Stimulated activated CD4-positive, alpha-beta T cell treated with anti-CD3 and anti-CD28 coated beads, Interleukin-12 subunit alpha, Interleukin-12 subunit beta, amount 100 ng/mL, for 48 hours (primary cell): Measurements from ENCODE around the gene TMX2.

Experiments
- DNase-seq, 3 donors: peaks; one replicate each; pipeline ENCODE4 v3.0.0-alpha.2; 2020; ENCODE audit warnings: low read depth in 2 of 3, low spot score in 1 of 3

Gene TMX2

GRCh38 chr11:57764566-57764965 is 52.2 kb downstream of the TMX2 start:
- DNase-seq, result no peak

DNA sequence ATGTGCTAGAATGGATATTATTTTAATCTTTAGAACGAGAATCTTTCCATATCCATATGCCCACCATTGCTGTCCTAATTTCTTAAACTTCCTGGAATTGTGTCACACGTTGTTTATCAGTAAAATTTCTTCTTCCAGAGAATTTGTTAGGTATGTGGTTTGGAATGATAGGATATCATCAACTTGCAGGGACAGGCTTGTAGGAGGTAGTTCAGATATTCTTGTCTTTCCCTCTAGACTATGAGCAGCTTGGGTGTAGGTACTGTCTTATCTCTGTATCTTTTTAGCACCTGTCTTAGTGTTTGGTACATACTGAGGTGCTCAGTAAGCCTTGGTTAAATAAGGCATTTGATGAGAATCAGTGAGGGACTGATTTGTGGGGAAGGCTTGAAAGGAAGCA is 52.6 kb downstream of the TMX2 start:
- no peak for DNase-seq

GRCh38 chr11:57770793-57771192 is 58.4 kb downstream of the TMX2 start:
- DNase-seq, result no peak

GRCh38 chr11:57771365-57771764 is 59.0 kb downstream of the TMX2 start:
- DNase-seq, result no peak

DNA sequence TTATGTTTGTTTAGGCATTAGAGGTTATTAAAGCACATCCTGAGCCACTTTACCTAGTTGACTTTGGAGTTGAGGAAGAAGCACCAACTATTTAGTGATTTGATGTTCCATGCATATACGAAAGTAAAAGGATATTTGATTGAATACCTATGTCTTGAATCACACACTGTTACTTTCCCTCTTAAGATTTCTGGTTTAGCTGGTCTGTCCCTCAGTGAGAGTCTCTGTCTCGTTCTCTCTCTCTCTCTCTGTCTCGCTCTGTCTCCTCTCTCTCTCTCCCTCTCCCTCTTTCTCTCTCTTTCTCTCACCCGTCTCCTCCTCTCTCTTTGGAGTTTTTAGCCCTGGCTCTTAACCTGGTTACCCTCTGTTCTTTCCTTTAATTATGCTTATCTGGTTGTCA is 60.2 kb downstream of the TMX2 start:
- no peak for DNase-seq

DNA sequence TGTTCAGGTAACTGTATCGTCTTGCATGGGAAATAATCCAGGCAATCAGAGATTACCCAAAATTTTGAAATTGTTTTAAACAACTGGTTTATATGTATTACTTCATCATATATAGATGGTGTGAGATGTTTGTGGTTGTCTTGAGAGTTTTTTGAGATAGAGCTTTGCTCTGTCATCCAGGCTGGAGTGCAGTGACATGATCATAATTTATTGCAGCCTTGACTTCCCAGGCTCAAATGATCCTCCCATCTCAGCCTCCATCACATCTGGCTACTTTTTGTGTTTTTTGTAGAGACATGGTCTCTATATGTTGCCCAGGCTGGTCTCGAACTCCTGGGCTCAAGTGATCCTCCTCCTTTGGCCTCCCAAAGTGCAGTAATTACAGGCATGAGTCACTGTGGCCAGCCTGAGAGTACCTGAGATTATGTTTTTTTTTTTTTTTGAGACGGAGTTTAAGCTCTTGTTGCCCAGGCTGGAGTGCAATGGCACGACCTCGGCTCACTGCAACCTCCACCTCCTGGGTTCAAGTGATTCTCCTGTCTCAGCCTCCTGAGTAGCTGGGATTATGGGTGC is 60.7 kb downstream of the TMX2 start:
- no peak for DNase-seq

- DNase-seq, result no peak
Measured at GRCh38 chr11:57775491-57775890, 63.1 kb downstream of the TMX2 start.

DNA sequence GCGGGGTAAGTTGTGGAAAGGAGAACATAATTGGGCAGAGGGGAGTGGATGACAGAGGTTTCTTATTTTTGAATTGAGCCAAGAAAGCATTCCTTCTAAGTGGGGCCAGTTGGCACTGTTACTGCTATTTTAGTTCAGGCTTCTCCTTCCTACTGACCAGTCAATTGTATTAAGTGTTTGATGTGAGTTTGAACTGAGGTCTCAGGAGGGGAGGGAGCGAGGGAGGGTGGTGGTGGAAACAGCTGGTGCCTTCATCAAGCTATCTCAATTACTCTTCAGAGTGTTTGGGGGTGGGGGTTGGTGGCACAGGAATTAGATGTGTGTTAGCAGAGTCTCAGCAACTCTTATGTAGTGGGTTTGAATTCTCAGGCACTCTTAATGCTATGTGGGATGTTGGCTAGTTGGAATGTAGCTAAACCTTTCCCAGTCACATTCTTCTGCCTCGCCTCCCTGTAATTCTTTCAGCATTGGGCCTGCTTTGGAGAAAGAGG is 63.7 kb downstream of the TMX2 start:
- DNase-seq, result no peak

DNA sequence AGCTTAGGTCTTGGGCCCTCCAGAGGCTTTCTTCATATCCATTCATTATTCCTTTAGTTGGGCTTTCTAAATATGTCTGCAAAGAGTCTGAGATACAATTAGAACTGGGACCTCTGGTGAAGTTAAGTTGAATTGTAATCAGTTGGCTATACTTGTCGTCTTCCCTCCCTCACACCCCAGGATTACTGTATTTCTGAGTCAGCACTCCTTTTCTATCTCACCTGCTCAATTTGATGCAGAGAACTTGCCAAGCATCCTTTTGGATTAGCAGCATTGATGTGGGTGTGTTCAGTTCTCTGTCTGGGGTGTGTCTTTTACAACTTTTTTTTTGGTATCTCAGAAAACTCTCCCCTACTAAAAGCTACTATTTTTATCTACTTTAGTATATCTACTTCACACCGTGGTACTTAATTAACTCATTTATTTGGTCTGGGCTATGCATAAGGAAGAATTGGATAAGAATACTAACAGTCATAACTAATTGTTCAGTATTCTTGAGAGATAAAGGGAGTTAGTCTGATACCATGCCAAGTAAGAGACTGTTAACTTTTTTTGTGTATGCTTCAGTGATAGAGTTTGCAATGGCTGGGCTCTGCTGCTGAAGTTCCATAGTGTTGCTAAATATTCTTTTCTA is 64.3 kb downstream of the TMX2 start:
- no peak for DNase-seq

GRCh38 chr11:57777969-57778317 is 65.5 kb downstream of the TMX2 start:
- no peak for DNase-seq

DNA sequence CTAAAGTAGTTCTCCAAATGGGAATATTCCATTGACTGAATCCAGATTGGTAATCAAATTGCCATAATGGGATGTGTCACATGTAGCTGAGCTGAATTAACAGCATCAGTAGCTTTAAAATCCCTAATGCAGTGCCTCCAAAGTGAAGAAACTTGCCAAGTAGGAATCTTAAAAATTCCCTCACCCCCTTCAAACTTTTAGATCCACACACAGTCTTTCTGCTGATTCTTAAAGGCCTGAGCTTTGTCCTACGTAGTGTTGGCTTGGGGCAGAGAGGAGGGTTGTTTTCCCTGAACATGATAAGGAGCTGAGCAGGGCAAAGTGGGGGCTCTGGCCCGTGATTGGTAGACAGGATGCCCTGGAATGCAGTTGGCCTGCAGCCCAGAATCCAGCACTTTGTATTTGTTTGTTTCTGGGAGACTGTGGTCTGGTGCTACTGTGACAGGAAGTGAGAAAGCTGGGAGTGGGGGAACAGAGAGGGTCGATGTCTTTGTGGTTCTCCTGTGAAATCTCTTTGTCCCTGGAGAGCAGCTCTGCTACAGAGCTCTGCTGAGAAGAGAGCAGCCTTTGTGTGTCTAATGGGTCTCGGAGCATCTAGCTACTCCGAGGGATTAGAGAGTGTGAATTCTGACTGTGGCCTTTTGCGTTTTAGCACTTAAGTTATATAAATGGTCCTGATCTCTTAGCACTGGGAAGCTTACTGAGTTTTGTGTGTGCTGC is 66.1 kb downstream of the TMX2 start:
- no peak for DNase-seq

DNA sequence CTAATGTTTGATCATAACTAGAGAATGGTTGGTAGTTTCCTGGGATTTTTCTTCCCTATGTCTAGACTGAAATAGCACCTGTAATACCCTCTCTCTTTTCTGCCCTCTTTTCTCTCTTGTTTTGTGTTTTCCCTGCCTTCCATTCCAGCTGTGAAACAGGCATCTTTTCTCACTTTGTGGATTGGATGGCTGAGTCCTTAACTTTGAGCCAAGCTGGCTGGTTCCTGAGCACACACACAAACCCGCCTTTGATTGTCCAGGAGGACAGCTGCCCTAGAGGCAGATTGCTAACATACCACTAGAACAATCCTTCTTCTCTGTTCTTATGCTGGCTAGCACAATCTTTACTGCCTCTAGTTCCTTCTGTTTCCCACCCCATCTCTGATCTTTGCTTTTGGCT is 66.9 kb downstream of the TMX2 start:
- DNase-seq, result no peak

DNA sequence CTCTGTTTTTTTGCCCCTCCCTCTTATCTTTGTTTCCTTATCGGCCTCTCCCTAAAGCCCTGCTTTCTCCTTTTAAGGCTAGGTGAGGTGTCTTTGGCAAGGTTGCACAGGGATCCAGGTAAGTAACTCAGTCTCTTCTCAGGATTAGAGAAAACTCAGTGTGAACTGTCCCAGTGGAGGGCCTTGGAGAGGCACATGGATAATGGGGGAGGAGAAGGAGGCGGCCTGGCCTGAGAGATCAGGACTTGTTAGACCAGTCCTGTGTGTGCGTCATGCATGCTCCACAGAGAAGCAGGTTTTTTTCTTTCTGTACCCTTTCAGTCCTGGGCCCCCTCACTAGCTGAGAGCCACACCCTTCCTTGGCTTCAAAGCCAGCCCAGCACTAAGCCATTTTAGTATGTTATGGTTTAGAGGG is 69.1 kb downstream of the TMX2 start:
- DNase-seq, result no peak

- no peak for DNase-seq
Measured at GRCh38 chr11:57785072-57785471, 72.7 kb downstream of the TMX2 start.

DNA sequence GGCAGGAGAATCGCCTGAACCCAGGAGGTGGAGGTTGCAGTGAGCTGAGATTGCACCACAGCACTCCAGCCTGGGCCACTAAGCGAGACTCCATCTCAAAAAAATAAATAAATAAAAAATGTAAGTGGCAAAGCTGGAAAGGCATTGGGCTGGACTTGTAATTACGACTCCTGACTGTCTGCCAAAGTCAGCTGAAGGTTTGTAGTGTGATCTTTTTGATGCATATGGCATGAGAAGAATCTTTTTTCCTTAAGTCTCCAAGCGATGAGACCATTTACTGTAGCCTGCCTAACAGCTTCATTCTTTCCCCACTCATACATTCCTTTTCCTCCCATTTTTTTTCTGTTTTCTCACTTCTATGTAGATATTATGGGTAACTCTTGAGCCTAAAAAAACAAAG is 74.0 kb downstream of the TMX2 start:
- DNase-seq, result no peak

- no peak for DNase-seq
Measured at GRCh38 chr11:57787006-57787604, 74.7 kb downstream of the TMX2 start.

- DNase-seq, result no peak
Measured at GRCh38 chr11:57787920-57788702, 75.7 kb downstream of the TMX2 start.

DNA sequence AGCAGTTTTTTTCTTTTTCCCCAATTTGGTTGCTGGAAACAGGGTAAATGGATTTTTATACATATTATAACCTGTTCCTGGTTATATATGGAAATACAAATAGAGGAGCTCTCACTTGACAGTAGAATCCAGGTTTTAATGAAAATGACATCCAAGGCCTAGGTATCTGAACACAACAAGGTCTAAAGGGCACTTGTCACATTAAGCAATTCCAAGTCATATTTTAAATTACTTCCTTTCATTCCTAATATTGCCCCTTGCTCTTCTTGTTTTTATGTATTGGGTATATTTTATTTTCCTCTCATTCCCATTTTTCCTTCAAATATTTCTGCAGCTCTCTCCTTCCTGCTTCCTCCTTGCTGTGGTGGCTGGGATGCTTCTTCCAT is 76.3 kb downstream of the TMX2 start:
- no peak for DNase-seq
